Retinal pigment epithelial cell (primary cell): ENCODE results near the gene PIP4K2A.

Source experiments
- DNase-seq: peaks from one replicate; pipeline ENCODE4 v3.0.0-alpha.2; 2010; ENCODE audit warnings: low read depth
- H3K4me3 ChIP-seq: 2 replicates; pipeline ENCODE4 v1.5.1; 2011; ENCODE audit warnings: mild to moderate bottlenecking, low read length, control low read depth, moderate library complexity
- TF ChIP-seq, protein P1 (sequence below): conservative IDR thresholded peaks from 2 replicates; pipeline ENCODE4 v1.5.1; 2011; ENCODE audit warnings: low read depth, low read length, control low read depth, inconsistent platforms

PIP4K2A gene

DNA sequence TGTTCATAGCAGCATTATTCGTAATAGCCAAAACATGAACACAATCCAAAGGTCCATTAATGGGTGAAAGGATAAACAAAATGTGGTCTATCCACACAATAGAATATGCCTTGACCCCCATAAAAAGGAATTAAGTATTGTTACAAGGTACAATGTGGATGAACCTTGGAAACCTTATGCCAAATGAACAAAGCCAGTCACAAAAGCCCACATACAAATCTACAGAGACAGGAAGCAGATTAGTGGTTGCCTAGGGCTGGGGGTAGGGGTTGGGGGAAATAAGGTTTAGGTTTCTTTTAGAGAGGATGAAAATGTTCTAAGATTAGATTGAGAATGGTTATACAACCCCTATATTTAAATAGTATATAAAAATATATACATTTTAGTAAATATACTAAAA, 34.8 kb downstream of the PIP4K2A start:
- H3K4me3 ChIP-seq: no peak overlapping the region
- TF ChIP-seq, protein P1, sequence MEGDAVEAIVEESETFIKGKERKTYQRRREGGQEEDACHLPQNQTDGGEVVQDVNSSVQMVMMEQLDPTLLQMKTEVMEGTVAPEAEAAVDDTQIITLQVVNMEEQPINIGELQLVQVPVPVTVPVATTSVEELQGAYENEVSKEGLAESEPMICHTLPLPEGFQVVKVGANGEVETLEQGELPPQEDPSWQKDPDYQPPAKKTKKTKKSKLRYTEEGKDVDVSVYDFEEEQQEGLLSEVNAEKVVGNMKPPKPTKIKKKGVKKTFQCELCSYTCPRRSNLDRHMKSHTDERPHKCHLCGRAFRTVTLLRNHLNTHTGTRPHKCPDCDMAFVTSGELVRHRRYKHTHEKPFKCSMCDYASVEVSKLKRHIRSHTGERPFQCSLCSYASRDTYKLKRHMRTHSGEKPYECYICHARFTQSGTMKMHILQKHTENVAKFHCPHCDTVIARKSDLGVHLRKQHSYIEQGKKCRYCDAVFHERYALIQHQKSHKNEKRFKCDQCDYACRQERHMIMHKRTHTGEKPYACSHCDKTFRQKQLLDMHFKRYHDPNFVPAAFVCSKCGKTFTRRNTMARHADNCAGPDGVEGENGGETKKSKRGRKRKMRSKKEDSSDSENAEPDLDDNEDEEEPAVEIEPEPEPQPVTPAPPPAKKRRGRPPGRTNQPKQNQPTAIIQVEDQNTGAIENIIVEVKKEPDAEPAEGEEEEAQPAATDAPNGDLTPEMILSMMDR: no peak
- no peak for DNase-seq

DNA sequence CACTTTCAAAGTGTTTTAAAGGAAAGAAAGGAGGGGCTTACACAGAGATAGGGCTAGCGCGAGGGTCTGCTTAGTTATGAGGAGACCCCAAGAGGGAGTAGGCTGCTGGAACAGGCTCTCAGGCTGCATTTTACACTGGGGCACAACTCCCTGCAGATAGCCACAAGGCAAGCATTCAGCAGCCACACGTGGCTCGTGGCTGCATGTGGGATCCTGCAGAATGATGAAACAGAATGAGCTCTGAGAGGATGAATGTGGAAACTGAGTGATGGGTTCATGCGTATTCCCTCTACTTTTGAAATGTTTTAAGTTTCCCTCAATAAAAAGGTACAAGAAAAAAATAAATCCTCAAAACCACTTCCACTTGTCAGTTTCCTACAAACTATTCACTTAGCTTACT, 37.0 kb downstream of the PIP4K2A start:
- DNase-seq: no peak
- H3K4me3 ChIP-seq: no peak overlapping the region
- TF ChIP-seq, protein P1: no peak

DNA sequence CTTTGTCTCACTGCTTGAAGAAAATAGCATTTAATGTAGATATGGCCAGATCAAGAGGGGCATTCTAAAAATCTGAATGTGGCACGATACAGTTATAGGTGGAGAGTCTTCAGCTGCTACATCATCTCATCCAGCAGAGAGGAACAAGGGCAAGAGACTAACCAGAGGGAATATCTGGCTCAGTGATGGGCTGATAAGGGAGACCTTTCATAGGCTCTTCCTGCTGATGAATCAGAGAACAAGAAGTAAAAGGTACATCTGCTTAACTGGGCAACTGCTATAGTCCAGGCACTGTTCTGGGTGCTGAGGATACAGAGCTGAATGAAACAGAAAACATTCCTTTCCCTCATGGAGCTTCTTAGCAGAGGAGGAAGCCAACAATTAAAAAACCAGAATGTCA, 37.9 kb downstream of the PIP4K2A start:
- DNase-seq: no peak
- H3K4me3 ChIP-seq: no peak overlapping the region
- TF ChIP-seq, protein P1: no peak

DNA sequence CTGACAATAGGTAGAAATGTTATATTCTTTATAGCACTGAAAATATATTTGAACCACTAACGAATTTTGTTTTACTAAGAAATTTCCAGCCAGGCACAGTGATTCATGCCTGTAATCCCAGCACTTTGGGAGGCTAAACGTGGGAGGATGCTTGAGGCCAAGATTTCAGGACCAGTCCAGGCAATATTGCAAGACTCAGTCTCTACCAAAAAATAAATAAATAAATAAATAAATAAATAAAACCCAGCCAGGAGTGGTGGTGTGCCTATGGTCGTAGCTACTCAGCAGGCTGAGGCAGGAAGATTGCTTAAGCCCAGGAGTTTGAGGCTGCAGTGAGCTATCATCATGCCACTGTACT, 39.8 kb downstream of the PIP4K2A start:
- TF ChIP-seq, protein P1: no peak
- DNase-seq: no peak
- H3K4me3 ChIP-seq: no peak overlapping the region

DNA sequence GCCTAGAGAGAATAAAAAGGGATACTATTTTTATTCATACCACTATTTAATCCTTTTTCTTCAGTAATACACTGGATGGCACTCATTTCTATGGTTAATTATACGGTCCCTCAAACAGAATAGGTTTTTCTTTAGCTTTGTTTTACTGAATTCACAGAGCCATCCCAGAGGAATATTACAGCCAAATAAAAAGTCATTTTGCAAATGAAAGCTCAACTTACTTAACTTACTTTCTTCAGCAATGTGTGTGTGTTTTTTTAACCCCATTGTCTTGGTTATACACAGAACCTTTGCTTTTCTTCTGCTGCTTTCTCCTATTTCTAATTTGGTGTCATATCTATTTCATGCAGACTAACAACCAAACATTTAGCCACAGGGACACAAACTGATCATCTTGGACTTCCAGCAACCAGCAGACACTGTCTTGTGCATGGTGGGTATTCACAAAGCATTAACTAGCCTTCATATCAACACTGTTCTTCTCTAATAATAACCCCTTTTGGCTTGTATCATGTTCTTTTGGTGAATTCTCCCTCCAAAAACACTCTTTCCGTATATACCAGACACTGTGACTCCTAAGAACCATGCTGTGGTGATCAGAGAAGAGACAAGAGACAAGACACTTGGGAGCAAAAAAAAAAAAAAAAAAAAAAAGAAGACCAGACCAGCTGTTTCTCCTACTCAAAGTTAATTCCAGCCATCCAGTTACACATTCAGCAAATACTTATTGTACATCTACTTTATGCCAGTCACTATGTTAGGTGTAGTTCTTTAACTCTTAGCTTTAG, 40.4 kb downstream of the PIP4K2A start:
- no peak for DNase-seq
- no peak overlapping the region for H3K4me3 ChIP-seq
- TF ChIP-seq, protein P1: no peak

DNA sequence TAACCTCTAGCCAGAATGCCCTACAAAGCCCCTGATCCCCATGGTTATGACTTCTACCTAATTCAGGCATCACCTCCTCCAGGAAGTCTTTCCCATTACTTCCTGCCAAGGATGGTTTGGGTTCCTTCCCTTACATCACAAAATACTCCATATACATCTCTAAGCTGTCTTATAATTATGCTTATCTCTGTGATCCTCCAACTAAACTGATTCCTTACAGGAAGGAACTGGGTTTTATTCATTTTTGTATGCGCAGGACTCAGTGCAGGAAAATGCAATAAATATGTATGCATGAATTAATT, 41.3 kb downstream of the PIP4K2A start:
- DNase-seq: no peak
- TF ChIP-seq, protein P1: no peak
- no peak overlapping the region for H3K4me3 ChIP-seq

DNA sequence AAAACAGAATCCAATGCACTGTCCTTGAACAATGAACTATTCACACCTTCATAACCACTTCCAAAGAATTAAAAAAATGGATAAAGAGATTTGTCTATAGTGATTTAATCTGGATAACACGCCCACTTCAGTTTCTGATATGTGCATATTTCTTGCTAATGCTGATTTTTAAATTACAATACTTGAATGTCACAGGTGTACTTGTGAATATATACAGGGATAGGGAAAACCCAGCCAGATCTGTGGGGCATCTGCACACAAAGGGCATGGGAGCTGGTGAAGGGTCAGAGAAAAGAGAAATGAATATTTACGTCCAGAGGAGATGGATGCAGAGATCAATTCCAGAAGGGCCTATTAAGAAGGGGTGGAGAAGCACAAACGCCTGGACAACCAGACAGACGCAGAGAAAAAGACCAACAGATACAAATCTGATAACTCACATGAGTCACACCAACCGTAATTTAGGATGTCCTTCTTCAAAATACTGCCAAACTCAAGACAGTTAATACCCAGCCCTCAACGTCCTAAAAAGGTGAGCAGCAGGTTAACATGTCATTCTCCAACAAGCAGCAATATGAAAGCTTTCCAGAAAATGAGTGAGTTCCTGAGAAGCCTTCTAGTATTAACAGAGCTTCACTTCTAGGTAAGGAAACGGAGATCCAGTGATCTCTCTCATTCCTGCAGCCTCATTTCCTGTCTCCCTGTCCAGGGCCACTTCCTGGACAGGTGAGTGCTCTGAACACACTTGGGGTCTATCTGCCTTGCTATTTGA, 41.9 kb downstream of the PIP4K2A start:
- TF ChIP-seq, protein P1: no peak
- DNase-seq: no peak
- no peak overlapping the region for H3K4me3 ChIP-seq
